Fibroblast of pulmonary artery (primary cell): Measurements from ENCODE around the gene PPP1CA.

Experiments
- DNase-seq: peaks from one replicate; pipeline ENCODE4 v3.0.0-alpha.2; 2010; ENCODE audit warnings: low read depth
- H3K4me3 ChIP-seq: replicated peaks from 2 replicates; pipeline ENCODE4 v1.5.1; 2011; ENCODE audit warnings: low read depth, mild to moderate bottlenecking, control low read depth, low read length, moderate library complexity
- TF ChIP-seq, protein P1 (sequence below): IDR thresholded peaks from 2 replicates; pipeline ENCODE4 v1.5.1; 2011; ENCODE audit warnings: mild to moderate bottlenecking, control low read depth, low read length, inconsistent platforms; ENCODE audit errors: missing control alignments

The PPP1CA gene

DNA sequence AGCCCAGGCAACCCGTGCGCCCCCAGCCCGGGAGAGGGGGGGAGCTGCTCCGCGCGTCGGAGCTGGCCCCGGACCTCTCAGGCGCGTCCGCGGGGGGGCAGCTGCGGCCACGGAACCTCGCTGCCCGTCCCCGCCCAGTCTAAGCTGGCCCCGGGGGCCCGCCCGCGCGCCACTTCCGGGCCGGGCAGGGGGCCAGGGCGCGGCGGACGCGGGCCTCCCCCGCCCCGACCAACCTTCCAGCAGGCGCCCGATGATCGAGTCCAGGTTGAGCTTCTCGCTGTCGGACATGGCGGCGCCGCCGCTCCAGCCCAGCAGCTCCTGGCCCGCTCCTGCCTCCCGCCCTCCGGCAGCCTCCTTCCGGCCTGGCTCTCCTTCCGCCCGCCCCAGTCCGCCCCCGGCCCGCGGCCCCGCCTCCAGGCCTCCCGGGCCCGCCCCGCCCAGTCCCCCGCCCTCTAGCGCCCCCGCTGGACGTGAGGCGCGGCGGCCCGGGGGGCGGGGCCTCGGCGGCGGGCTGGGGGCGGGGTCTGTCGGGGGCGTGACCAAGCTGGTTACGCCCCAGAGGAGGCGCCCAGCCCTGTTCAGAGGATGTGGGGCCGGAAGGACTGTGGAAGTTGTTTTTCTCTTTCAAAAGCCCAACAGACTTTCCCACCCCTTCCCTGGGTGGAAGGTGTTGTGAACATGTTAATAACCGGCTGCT, at the start of gene PPP1CA:
Gene PPP1CA, minus strand, starts transcription at position 364 of the 697 bp plus-strand sequence. Its CDS starts 76 bp downstream, at position 288.
- TF ChIP-seq, protein P1, sequence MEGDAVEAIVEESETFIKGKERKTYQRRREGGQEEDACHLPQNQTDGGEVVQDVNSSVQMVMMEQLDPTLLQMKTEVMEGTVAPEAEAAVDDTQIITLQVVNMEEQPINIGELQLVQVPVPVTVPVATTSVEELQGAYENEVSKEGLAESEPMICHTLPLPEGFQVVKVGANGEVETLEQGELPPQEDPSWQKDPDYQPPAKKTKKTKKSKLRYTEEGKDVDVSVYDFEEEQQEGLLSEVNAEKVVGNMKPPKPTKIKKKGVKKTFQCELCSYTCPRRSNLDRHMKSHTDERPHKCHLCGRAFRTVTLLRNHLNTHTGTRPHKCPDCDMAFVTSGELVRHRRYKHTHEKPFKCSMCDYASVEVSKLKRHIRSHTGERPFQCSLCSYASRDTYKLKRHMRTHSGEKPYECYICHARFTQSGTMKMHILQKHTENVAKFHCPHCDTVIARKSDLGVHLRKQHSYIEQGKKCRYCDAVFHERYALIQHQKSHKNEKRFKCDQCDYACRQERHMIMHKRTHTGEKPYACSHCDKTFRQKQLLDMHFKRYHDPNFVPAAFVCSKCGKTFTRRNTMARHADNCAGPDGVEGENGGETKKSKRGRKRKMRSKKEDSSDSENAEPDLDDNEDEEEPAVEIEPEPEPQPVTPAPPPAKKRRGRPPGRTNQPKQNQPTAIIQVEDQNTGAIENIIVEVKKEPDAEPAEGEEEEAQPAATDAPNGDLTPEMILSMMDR = no peak
- DNase-seq = peak; percentile 89
- H3K4me3 ChIP-seq = peak within 1 kb of the TSS; percentile 91

DNA sequence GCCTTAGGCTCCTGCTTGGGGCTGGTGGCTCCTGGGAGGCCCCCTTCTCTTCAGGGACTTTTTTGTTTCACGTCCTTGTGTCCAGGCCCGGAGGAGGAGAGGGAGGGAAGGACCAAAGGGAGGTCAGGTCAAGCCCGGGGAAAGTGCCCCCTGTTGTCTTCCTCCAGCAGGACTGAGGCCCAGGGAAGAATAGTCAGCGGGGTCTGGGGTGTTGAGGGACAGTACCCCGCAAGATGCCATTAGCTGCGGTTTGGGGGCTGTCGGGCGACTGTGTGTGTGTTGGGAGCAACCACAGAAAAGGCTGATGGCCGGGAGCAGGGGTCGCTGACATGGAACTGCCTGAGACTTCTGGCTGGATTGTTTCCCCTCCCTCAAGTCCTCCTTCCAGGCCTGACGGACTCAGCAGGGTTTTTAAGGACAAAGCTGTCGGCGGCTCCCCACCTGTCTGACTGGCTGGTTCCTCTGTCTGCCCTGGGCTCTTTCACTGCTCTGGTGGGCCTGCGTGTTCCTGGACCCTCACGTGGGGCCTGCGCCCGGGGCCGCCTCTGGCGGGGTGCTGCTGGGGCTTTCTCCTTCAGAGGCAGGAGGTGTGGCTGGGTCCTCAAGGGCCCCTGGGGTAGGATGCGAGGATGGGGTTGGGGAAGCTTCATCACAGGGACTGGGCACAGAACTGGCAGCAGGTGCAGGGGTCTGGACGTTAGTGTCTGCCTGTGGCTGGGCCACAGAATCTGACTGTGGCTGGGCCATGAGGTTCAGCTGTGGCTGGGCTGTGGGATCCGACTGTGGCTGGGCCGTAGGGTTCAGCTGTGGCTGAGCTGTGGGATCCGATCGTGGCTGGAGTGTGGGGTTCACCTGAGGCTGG, 49.4 kb upstream of the PPP1CA start:
- DNase-seq = no peak
- H3K4me3 ChIP-seq = no peak overlapping the region
- TF ChIP-seq, protein P1 = no peak

DNA sequence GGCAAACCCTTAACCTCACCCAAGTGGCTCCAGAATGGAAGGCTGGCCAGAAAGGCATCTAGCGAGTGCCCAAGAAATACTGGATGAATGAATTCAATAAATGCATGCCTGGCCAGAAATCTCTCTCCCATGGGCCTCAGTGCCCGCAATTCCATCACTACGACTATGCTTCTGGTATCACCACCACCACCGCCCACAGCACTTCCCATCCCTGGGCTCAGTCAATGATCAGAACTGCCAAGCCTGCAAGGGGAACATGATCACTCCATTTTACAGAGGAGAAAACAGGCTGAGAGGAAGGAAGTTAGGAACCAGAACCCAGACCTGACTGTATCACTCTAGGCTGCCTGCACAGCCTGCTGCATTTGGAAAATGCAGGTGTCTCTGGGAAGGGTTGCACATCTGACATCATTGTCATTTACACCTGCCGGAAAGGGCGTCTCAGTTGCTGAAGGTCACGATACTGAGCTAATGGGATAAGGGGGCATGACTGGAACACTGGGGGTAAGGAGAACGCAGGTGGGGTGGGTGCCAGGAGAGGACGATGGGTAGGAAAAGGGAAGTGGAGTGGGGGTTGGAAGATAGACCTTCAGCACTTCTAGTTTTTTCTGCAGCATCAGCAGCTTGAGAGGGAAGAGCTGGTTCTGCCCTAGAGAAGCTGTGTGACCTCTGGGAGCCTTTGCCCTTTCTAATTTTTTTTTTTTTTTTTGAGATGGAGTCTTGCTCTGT, 47.6 kb upstream of the PPP1CA start:
- no peak overlapping the region for H3K4me3 ChIP-seq
- no peak for DNase-seq

DNA sequence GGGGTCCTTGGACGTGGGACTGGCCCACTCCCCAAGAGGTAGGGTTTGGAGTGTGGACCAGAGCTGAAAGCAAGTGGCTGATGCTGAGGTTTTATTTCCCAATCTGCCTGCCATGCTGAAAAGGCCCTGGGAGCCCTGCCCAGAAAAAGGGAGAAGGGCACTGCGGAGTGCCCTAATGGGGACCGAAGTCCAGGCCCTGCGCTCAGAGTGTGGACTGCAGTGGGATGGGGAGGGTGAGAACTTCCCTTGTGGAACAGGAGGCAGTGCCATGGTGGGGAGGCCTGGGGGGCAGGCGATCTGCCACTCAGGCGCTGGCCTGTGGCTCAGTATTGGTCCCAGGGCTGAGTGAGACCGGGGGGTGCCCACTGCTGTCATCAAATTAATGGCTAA, 46.6 kb upstream of the PPP1CA start:
- DNase-seq = no peak
- H3K4me3 ChIP-seq = no peak overlapping the region
- TF ChIP-seq, protein P1 = no peak

More for the DNA sequence above, 47.6 kb upstream of the PPP1CA start:
- TF ChIP-seq, protein P1 = no peak

DNA sequence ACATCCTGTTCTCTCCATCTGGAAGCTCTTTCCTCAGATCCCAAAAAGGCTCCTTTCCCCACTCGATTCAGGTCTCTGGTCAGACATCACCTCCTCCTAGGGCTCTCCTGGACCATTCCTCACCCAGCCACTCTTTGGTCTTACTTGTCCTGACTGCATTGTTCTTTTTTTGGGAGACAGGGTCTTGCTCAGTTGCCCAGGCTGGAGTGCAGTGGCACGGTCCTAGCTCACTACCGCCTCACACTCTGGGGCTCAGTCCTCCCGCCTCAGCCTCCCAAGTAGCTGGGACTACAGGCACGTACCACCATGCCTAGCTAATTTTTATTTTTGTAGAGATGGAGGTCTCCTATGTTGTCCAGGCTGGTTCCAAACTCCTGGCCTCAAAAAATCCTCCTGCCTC, 43.9 kb upstream of the PPP1CA start:
- TF ChIP-seq, protein P1 = no peak
- DNase-seq = no peak
- no peak overlapping the region for H3K4me3 ChIP-seq

DNA sequence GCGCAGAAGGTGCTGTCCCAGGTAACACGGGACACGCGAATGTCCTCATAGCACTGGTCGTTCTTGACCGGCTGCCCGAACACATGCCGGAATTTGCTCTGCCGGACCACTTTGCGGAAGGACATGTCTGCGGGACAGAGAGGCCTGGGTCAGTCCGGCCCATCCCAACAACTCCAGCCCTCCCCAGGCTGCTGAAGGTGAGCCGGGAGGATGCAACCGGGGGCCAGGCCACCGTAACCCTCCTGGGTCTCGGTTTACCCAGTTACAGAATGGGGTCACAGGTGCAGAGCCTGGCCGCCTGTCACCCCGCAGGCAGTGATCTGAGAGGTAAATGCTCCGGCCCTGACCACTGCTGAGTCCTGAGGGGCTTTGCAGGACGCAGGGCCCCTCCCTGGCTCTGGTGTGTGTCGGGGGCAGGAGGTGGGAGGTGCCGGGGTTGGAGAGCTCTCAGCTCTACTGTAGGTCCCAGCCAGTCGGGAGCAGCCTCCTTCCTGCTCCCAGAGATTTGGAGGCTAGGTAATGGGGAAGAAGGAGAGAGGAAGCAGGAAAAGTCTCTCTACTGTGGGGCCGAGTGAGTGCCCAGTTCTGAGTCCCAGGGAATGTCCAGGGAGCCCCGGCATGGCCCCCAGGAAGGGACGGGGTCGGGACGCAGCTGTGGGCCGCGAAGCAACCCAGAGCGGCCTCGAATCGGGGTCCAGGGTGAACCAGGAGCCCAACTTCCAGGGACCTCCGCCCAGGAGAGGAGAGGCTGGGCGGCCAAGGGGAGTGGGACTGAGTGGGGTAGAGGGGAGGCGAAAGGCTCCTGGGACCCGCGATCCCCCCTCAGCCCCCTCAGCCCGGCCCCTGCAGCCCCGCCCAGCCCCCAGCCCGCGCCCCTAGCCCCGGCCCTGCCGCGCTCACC, 41.1 kb upstream of the PPP1CA start:
- TF ChIP-seq, protein P1 = no peak
- peak overlapping the region; percentile 84 for H3K4me3 ChIP-seq
- DNase-seq = no peak
